HG02938 (cell line): ENCODE results near the gene TCHP.
"Not testable (repeated sequence)": the region's sequence is repeated elsewhere in the genome, so short reads cannot be mapped to it uniquely, and the experiment has no call there.

Source experiments
- ATAC-seq: cut with Tn5 transposase; IDR thresholded peaks from one replicate; pipeline ENCODE4 v1.9.1; 2021; ENCODE audit warnings: mild to moderate bottlenecking, moderate library complexity; ENCODE audit not compliant: unreplicated experiment

Gene TCHP, protein sequence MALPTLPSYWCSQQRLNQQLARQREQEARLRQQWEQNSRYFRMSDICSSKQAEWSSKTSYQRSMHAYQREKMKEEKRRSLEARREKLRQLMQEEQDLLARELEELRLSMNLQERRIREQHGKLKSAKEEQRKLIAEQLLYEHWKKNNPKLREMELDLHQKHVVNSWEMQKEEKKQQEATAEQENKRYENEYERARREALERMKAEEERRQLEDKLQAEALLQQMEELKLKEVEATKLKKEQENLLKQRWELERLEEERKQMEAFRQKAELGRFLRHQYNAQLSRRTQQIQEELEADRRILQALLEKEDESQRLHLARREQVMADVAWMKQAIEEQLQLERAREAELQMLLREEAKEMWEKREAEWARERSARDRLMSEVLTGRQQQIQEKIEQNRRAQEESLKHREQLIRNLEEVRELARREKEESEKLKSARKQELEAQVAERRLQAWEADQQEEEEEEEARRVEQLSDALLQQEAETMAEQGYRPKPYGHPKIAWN

DNA sequence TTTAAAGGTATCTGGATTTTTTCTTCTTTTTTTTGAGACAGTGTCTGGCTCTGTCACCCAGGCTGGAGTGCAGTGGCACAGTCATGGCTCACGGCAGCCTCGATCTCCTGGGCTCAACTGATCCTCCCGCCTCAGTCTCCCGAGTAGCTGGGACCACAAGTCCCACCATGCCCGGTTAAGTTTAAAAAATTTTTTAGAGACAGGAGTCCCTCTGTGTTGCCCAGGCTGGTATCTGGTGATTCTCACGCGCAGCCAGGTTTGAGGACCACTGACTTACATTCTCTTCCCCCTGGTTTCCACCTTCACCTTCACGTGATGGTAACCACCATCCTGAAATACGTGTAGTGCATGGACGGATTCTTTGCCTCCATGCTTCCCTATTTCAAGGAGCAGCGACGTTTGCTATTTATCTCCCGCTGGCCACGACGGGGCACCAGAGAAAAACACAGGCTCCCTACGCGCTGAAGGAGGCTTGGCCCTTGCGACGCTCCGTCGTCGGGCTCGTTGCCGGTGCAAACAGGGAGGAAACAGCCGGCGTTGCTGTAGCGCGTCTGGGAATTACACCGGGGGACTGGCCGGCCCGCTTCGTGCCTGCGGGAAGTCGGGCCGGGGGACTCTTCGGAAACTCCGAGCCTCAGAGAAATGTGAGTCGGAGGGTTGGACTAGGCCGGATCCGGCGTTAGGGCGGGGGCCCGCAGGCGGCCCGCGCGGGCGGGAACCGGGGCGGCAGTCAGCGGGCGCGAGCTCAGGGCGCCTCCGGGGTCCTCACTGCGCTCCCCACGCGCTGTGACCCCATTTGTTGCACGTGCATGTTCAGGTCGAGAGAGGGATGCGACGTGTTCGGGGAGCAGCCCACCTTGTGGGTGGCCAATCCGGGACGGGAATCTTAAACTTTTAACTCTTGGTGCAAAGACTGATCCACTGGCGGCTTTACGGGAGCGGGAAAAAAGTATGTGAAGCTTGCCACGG, at the start of gene TCHP:
TSS of gene TCHP (plus strand) at position 492 of the 969 bp plus-strand sequence. CDS start 2,753 bp downstream, outside the sequence.
- ATAC-seq: peak; percentile 64

DNA sequence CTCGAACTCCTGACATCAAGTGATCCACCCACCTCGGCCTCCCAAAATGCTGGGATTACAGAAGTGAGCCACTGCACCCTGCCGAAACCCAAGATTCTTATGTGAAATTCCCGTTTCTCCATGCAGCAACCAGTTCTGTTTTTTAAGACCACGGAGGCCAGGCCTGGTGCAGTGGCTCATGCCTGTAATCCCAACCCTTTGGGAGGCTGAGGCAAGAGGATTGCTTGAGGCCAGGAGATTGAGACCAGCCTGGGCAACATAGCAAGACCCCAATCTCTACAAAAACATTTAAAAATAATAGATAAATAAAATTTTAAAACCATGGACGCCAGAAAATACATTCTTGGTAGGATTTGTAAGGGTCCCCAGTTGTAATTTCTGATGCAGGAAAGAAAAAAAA, 49.6 kb upstream of the TCHP start:
- ATAC-seq: not testable (repeated sequence)

DNA sequence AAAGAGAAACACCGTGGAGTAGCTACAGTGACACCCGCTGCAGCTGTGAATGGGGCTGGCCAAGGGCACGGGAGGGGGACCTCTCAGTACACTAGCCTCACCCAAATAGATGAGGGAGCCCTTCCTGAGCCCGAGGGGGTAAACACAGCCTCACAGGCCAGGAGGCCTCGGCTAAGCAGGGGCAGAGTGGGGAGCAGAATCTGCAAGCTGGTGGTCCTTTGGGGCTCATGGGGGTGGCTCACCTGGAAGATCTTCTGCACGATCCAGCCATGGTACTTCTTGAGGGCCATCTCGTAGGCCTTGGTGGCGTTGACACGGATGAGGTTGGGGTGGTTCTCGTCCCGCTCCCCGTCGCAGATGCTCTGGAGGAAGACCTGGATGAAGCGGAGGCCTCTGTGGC, 44.7 kb upstream of the TCHP start:
- ATAC-seq: no peak

DNA sequence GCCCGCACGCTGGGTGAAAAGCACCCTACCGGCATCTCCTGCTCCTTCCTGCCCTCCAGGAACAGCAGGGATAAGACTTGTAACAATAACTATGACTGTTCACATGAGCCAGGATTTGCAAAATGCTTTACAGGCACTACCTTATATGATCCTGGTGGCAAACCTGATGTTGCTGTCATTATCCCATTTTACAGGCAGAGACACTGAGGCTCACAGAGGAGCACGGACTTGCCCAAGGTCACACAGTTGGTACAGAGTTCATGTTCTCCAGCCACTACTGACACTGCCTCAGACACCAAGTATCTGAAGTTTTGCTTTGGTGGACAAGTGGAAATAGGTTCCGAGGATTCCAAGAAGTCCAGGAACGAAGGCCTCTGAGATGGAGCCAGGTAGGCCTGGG, 42.4 kb upstream of the TCHP start:
- no peak for ATAC-seq

DNA sequence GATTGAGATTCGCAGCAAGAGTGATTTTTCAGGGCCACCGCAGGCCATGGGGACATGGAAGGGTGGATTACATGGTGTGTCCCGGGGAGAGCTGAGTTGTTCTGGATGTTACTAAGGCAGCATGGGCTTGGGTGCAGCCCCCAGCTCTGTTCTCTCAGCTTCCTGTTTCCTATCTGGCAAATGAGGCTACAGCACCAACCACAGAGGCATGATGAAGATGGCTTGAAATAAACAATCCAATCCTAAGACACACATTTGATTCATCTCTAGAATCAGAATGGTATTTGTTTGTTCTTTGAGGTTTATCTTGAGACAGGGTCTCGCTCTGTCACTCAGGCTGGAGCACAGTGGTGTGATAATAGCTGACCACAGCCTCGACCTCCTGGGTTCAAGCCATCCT, 41.3 kb upstream of the TCHP start:
- ATAC-seq: no peak

DNA sequence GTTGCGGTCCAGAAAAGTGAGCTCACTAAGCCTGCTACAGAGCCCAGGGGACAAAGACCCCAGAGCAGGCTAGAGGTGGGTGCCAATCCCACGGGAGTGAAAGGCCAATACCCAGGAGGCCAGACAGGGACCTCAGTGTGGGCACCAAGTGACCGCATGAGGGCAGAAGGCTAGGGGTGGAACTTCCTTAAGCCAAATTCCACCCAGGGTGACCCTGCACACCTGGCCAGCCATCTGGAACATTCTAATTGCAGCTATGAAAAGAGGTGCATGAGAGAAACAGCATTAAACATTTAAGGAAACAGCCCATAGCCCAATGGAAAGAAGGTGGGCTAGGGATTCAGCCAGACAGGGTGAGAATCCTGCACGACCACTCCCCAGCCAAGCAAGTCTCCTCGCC, 39.1 kb upstream of the TCHP start:
- no peak for ATAC-seq

DNA sequence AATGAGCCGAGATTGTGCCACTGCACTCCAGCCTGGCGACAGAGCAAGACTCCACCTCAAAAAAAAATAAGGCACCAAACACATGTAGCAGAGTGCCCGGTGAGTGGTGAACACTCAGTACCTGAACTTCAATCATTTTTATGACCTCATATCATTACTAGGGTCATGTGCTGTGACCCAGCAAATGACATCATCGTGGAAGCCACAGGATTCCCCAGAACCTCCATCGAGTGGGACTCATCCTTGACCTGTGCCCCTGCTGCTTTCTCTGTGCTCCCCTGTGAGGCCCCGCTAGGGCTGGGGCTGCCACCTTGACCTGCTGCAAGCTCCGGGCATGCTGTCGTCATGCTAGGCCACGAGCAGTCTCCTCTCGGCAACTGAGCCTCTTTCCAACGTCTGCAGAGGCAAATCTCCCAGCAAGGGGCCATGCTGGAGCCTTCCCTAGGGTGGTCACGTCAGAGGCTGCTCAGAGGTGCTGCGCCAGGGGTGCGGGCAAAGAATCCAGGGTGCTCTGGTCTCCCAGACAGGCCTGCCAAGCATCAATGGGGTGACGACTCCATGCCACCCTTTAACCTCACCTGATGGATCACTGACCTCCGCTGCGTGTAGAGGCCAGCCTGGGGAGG, 38.3 kb upstream of the TCHP start:
- ATAC-seq: no peak

DNA sequence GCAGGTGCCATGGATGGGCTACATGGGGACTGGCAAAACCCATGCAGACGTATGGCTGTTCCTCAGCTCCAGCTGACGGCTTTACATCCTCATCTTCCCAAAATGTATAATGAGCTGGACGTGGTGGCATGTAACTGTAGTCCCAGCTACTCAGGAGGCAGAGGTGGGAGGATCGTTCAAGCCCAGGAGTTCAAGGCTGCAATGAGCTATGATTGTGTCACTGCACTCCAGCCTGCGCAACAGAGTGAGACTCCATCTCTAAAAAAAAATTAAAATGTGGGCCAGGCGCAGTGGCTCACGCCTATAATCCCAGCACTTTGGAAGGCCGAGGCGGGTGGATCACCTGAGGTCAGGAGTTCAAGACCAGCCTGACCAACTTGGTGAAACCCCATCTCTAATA, 37.6 kb upstream of the TCHP start:
- ATAC-seq: not testable (repeated sequence)

DNA sequence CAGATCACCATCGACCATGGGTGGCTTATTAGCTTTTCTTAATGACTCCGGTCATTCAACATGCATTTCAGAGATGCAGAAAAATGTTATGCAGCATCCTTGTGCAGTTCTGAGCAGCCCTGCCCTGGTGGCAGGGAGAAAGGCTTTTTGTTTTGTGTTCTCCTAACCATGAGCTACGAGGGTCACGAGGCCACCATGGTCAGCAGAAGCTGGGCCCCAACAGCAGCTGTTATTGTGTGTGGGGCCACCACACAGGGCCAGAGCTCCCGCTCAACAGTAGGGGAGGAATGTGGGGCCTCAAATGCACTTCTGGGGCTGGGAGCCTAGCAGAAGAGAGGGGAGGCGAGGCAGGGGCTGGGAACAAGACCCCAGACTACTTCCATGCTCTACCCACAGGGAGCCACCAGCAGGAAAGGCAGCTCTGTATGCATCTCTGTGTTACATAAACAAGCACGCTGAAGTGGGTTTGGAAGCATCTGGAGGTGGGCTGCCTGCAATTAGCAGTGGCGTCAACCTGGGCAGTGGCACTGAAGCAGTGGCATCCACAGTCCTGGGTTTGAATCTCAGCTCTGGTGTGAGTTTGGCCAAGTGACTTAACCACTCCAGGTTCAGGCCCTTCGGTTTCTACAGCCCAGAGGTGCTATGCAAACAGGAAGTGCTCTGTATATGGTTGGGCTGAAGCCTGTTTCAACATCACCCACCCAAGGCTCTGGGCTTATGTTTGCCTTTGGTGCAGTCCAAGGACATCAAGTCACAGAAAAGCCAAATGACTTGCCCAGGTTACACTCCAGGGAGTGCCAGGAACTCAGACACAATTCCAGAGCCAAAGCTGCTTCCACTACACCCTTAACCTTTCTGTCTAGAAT, 36.0 kb upstream of the TCHP start:
- no peak for ATAC-seq

DNA sequence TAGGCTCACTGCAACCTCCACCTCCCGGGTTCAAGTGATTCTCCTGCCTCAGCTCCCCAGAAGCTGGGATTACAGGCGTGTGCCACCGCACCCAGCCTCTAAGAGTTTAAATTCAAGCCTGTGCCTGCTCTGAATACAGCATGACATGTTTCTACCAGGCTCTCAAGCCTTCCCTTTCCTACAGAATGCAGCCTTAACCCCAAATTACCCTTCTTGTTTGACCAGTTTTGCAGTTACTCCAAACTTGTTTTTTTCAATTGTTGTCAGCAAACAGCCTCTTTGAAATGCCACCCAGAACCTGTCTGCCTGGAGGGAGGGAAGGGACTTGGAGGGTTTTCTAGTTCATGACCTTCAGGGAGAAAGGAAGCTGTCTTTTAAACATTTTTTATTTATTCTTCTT, 35.2 kb upstream of the TCHP start:
- no peak for ATAC-seq

DNA sequence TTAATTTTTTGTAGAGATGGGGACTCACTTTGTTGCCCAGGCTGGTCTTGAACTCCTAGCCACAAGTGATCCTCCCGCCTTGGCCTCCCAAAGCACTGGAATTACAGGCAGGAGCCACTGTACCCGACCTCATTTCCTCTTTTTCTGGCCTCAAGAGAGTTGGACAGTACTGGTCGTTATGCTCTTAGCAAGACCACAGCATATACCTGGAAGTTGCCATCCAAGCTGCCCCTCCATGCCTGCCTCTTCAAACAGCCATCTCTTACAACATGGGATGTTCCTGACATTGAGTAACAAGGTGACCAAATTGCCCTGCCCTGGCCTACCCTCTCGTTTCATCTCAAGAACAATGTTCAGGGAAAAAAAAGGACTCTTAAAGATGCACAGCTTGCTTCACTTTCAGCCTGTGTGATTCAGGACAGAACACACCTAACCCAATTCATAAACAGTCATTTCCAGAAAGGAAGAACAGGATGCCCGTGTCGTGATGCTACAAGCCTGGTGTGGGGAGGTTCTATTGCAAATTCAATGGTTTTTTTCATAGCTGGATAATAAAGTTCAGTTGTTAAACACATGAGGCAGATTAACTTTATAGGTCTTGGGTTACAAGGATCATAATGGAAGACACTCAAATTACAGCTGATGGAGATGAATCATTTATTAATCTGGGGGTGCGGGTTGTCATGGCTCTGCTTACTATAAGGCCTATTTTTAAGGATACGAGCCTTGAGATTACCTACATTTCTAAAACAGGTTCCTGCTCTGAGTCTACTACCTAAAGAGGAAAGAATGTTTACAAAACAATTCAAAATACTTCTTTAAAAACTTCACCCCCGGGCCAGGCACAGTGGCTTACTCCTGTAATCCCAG, 31.7 kb upstream of the TCHP start:
- ATAC-seq: no peak

DNA sequence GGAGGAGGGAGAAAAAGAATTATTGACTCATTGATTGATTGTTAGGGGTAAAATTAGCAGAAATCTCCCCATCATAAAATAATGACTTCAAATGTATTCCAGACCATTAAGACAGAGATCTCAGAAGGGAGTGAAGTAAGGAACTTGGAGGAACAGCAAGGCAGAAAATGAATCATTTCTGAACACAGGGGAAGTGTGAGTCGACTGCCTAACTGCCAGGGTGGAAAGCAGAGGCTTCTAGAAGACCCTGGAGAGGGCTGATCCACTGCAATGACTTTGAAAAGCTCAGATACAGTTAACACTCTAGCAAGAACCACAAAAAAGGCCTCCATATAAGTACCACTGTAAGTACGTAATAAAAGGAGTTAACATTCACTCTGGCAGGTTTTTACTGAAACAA, 29.4 kb upstream of the TCHP start:
- ATAC-seq: no peak

DNA sequence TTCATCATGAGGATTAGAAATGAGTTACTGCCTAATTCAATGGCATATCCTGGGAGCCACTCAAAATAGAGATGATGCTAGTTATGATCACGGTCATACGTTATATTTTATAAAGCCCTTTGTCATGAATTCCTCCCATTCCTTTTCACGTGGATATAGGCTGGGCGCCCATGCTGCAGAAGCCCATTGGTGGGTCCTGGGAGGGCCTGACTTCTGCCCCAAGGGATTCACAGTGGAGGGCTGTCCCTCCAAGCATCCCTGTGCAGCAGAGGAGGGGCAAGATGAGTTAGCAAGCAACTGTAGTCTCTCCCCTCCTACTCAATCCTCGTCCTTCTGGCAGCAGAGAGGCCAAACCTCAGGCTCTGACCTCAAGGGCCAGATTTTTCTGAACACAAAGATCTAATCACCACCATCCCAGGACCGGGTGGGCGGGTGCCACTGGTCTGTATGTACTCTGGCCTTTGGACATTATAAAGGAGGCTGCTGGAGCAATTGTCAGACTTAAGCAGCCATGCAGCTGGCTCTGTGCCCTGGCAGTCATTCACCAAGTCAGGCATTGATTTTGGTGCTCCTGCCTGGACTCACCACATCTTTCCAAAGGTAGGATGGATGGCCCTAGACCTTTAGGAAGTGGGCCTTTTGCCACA, 28.3 kb upstream of the TCHP start:
- ATAC-seq: no peak

DNA sequence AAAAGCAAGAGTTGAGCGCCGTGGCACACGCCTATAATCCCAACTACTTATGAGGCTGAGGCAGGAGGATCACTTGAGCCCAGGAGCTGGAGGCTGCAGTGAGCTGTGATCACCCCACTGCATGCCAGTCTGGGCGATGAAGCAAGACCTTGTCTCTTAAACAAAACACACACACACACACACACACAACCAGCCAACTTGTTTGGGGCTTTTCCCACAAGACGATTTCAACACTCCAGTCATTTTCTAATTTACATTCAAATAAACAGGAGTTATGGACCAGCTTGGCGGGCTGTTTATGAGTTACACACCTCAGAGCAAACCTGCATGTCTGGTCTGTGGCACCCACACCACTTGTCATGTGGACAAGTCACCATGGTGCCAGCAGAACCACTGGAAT, 26.4 kb upstream of the TCHP start:
- no peak for ATAC-seq

DNA sequence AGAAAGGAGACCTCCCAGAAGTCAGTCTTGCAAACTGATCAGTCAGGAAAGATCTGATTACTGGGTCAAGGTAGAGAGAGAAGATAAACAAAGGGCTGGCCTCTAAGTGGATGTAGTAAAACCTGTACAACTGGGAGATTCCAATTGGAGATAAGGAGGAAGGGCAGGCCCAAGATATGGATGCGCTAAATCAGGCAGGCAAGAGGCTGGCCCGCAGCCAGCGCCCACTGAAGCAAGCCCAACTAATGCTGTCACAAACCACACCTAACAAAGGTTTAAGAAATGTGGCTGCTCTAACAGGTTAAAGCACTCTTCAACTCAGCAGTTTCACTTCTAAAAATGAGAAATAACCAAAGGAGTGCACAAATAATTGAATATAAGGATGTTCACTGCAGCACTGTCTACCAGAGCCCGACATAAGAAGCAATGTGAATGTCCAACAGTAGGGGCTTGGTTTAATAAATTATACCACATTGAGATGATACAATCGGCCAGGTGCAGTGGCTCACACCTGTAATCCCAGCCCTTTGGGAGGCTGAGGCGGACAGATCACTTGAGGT, 24.4 kb upstream of the TCHP start:
- no peak for ATAC-seq

DNA sequence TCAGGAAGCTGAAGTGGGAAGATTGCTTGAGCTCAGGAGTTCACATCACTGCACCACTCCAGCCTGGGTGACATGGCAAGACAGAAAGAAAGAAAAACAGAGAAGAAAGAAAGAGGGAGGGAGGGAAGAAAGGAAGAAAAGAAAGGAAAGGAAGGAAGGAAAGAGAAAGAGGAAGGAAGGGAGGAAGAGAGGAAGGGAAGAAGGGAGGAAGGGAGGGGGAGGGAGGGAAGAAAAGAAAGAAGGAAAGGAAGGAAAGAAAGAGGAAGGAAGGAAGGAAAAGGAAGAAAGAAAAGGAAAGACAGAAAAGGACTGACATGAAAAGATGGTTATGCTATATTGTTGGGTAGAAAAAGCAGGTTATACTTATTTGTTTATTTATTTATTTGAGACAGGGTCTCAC, 23.7 kb upstream of the TCHP start:
- no peak for ATAC-seq

DNA sequence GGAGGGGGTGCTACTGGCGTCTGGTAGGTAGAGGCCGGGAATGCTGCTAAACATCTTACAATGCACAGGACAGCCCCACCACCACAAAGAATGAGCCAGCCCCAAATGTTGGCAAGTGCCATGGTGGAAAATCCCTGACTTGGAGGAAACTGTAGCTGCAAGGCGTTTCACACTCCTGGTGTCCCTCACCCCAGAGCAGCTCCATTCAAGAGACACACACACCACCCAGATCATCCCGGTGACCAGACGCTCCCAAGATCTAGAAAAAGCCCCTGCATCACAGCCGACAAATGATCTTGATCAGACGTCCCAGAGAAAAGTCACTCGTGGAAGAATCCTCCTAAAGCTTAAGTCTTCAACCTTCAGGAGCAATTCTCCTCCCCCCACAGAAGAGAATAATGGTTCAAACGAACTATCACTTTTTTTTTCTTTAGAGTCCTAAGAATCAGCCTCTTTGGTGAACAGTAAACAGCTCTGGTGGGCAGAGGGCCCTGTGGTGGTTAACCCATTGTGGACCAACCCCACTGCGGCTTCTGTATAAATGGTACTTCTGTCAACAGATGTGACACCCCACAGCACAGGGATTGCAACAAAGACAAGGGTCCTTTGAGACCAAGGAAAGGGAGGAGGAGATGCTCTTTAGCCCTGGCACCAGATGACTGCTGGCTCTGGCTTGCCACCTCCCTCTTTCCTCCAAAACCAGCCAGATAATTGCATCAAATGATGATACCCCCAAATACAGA, 22.4 kb upstream of the TCHP start:
- ATAC-seq: no peak

DNA sequence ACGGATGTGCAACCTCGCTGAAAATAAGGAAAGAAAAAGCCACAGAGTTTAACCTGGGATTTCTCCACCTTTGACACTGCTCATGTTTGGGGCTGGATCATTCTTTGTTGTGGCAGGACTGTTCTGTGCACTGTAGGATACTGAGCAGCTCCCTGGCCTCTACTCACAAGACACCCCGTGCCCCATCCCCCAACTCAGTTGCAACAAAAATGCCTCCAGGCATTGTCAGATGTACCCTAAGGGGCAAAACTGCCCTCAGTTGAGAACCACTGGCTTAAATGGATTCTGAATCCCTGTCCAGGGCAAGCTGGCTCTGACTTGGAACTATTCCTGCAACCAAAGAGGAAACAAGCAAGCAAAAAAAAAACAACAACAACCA, 21.8 kb upstream of the TCHP start:
- ATAC-seq: no peak
